HG03039 (cell line): Measurements from ENCODE around the gene IKBKG.
"Not testable (repeated sequence)": the region's sequence is repeated elsewhere in the genome, so short reads cannot be mapped to it uniquely, and the experiment has no call there.

Experiments
- ATAC-seq: cut with Tn5 transposase; IDR thresholded peaks from one replicate; pipeline ENCODE4 v1.9.1; 2021; ENCODE audit warnings: mild to moderate bottlenecking, moderate library complexity; ENCODE audit not compliant: unreplicated experiment

The IKBKG gene

GRCh38 chrX:154552112-154552806 lies 4.8 kb downstream of the IKBKG start:
- ATAC-seq: not testable (repeated sequence)

GRCh38 chrX:154558060-154558690 lies 10.8 kb downstream of the IKBKG start:
- not testable (repeated sequence) for ATAC-seq

- ATAC-seq: not testable (repeated sequence)
Measured at GRCh38 chrX:154558896-154559295, 11.5 kb downstream of the IKBKG start.

GRCh38 chrX:154560326-154560725 lies 12.9 kb downstream of the IKBKG start:
- not testable (repeated sequence) for ATAC-seq

GRCh38 chrX:154562295-154562694 lies 14.9 kb downstream of the IKBKG start:
- ATAC-seq: not testable (repeated sequence)

GRCh38 chrX:154570361-154570760 lies 22.9 kb downstream of the IKBKG start:
- ATAC-seq: not testable (repeated sequence)

- ATAC-seq: not testable (repeated sequence)
Measured at GRCh38 chrX:154573061-154573460, 25.6 kb downstream of the IKBKG start.

- not testable (repeated sequence) for ATAC-seq
Measured at GRCh38 chrX:154575076-154575475, 27.7 kb downstream of the IKBKG start.

GRCh38 chrX:154582994-154583393 lies 35.6 kb downstream of the IKBKG start:
- ATAC-seq: not testable (repeated sequence)

- ATAC-seq: not testable (repeated sequence)
Measured at GRCh38 chrX:154584585-154585183, 37.3 kb downstream of the IKBKG start, which contains the start of gene CTAG1A. Gene CTAG1A (plus strand): TSS chrX:154585133. CDS start chrX:154585207, 74 bp downstream.

- ATAC-seq: not testable (repeated sequence)
Measured at GRCh38 chrX:154590415-154590814, 43.0 kb downstream of the IKBKG start.

GRCh38 chrX:154592505-154592904 lies 45.1 kb downstream of the IKBKG start:
- no peak for ATAC-seq

- ATAC-seq: no peak
Measured at GRCh38 chrX:154593201-154593600, 45.8 kb downstream of the IKBKG start.

- no peak for ATAC-seq
Measured at GRCh38 chrX:154594491-154594890, 47.1 kb downstream of the IKBKG start.

- no peak for ATAC-seq
Measured at GRCh38 chrX:154595559-154596249, 48.3 kb downstream of the IKBKG start.

GRCh38 chrX:154596290-154596929 lies 49.0 kb downstream of the IKBKG start:
- no peak for ATAC-seq

GRCh38 chrX:154597221-154597620 lies 49.8 kb downstream of the IKBKG start:
- ATAC-seq: no peak

- no peak for ATAC-seq
Measured at GRCh38 chrX:154598656-154599055, 51.2 kb downstream of the IKBKG start.

GRCh38 chrX:154599531-154599930 lies 52.1 kb downstream of the IKBKG start:
- no peak for ATAC-seq

- ATAC-seq: no peak
Measured at GRCh38 chrX:154600759-154601374, 53.4 kb downstream of the IKBKG start.
